HG03439 (cell line): ENCODE data around the gene SEC11C.
A peak's percentile ranks its signal among the peaks of the same experiment; 100 is the strongest.
"Not testable (repeated sequence)": the region's sequence is repeated elsewhere in the genome, so short reads cannot be mapped to it uniquely, and the experiment has no call there.

Experiments
- ATAC-seq: cut with Tn5 transposase; IDR thresholded peaks from one replicate; pipeline ENCODE4 v1.9.1; 2021; ENCODE audit warnings: mild to moderate bottlenecking, moderate library complexity; ENCODE audit not compliant: unreplicated experiment

SEC11C gene

DNA sequence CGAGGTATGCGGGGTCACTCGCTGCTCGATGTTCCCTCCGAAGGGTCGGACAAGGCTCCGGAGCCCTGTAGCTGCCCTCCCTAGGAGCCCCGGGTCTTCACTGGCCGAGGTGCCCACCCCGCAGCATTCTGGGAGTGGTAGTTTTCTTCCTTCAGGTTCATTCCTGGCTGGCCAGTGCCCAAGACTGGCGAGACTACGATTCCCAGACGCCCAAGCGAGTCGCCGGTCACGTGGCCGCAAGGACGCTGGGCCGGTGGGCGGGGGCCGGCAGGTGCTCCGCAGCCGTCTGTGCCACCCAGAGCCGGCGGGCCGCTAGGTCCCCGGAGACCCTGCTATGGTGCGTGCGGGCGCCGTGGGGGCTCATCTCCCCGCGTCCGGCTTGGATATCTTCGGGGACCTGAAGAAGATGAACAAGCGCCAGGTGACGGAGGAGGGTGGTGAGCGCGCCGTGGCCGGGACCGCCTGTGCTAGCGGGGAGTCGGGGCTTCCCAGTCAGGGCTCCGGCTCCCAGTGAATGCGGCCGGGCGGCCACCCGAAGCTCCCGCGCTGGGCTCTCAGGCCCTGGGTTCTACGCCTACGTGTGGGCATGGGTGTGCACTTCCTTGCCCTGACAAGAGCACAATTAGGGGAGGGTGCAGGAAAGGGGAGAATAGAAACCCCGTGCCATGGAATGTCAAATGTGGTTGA, at the start of gene SEC11C:
TSS of gene SEC11C (plus strand) at position 270 of the 687 bp plus-strand sequence. CDS start at position 335, 65 bp downstream.
- ATAC-seq = peak; percentile 80

DNA sequence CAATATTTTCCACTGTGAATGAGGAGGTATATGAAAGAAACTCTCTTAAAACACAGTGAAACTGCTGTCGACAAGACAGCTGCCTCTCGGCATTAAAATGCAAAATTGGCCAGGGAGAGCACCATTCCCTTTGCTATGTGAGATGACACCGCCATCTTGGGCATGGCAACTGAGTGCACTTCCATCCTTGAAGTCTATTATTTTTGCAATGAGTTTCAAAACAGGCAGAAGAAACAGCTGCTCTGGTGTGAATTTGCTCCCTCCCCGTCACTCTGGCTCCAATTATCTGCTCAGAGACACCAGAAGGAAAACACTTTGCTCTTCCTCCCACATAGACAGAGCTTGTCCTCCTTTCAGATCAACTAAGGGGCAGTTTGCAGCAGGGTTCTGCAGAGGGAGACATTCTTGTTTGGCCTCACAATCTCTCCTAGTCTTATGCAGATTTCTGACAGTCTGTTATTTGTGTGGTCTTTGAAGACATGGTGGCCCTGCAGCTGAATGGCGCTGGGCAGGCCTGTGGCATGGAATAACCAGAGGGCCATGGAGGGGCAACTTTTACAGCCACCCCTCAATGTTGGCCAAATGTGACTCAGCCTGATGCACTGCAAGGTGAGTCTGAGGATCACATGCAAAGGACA, 48.6 kb upstream of the SEC11C start:
- ATAC-seq = no peak

DNA sequence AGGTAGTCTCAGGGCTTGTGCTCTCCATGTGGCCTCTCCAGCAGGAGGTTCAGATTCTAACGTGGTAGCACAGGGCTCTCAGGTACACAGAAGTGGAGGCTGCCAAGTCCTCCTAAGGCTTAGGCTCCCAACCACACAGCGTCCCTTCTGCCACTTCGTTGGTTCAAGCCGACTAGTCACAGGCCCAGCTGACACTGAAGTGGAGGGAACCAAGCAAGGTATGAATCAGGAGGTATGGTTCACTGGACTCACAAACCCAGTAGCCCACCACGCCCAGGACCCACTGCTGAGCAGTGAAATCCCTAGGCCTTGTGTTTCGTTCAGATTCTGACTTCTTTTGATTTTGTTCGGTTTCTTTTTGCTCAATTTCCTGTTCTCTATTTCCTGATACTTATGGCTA, 46.0 kb upstream of the SEC11C start:
- no peak for ATAC-seq

DNA sequence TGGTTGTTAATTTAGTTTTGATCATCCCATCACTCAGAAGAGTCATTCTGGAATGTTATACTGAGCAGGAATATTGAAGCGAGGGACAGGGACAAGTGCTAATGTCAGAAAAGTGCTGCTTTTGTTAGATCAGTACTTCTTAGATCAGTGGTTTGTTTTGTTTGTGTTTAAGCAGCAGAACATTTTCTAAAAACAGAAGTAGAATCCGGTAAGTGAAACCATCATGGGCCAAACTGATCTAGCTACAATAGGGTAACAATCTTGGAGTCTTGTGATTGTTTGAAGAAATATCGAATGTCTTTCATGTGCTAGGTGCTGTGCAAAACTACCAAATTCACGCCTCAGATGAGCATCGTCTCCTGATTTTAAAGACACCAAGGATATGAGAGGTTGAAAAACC, 45.1 kb upstream of the SEC11C start:
- no peak for ATAC-seq

DNA sequence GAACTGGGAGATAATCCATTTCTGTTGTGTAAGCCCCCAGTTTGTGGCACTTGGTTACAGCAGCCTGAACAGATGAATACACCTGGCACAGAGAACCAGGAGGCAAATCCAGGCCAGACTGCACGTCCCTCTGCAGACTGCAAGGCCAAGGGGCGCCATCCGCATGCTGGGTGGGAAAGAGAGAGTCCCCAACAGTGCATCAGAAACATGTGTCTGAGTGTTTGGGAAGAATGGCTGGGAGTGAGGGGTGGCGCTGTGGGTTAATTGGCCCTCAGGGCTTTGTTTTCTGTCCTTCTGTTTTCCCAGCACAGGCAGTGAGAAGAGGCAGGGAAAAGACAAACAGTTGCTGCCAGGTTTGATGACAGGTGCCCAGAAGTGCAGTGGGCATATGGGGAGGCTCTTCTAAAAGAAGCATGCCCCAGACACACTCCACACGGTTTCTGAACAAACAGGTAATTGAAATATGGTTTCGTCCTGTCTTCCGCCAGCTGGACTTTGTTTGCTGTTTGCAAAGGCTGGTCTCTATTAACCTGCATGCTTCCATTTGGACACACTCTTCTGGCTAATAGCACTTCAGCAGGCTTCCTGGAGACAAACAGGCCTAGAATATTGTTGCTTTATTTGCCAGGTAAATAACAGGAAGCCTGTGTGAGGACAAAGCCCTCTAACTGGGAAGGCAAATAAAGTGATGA, 43.4 kb upstream of the SEC11C start:
- no peak for ATAC-seq

DNA sequence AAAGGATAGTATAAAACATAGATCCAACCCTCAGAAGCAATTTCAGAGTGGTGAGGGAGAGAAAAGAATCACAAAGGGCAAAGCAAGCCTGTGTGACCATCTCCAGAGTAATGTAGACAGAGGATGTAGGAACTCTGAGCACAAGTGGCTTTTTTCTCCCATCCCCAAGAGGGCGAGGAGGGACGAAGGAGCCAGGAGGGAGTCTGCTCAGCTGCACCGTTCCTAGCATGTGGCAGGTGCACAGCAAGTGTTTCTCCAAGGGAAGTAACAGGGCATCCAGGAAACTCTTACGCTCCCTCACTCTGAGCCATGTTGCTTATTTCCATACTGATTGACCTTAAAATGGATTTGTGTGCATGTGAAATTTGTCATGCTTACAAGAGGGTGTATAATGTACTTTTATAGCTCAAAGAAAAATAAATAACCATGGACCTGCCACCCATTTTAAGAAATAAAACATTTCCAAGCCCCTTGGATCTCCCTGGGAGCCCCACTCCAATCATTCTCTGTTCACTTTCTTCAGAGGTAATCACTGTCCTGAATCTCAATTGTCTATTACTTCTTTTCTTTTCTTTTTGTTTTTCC, 37.8 kb upstream of the SEC11C start:
- ATAC-seq = no peak

DNA sequence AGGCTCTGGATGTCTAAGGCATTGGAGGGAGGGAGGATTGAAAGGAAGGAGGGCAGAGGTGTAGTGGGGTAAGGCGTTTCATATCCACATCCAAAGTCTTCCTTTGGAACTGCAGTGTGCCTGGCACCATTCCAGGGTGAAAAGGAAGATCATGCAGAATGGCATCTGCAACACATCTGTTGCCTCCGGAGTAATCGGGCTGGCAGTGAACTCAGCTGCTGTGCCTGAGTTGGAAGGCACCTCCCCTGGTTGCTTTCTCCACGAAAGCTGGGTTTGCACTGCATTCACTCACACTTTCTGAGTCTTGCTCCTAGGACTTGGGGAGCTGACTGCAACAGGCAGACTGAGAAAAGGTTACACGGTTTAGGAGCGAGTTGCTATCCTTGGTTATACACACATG, 30.3 kb upstream of the SEC11C start:
- no peak for ATAC-seq

DNA sequence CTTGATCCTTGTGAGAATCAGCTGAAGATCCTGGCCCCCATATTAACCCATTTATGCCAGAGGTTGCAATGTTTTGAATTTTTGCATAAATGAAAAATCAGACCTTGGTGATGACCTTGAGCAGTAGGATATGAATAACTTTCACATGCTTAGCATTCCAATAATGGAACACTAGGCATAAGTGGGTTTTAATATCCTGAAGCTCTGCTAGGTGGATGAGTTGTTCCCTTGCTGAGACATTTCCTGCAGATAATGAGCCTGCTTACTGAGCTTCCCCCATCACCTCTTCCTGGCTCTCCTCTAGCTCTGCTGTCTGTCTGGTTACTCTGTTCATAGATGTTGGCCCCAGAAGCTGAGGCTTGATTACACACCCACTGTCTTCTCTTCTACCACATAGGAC, 25.5 kb upstream of the SEC11C start:
- ATAC-seq = no peak

DNA sequence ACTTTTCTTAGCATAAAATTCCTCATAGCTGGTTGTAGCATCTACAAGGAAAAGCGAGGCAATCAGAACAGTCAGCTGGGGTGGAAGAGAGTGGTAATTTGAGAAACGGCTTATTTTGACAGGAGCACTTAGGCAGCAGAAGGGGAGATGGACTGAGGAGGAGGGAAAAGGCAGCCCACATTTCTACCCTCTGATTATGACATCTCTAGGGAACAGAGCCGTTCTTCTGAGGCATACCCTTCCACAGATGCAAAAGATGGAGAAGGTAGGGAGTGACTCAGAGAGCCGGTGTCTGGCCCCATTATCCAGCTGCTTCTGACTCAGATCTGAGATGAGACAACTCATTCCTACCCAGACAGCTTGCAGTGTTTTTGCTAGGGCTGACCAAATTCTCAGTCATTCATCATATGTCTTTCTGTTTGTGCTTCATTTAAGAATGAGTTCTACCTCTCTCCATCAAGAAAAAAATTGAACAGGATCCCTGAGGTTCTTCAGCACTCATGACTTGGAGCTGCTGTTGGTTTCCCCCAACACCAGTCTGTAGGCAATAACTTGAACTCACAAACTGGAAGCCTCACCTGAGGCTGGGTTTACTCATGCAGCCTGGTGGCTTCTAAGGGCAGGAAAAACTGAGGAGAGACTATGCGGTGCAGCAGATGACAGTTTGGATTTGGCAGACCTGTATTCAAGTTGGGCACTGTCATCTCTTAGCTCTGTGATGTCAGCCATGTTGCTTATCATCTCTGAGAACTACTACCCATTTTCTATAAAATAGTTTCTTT, 15.9 kb upstream of the SEC11C start:
- peak; percentile 66 for ATAC-seq

DNA sequence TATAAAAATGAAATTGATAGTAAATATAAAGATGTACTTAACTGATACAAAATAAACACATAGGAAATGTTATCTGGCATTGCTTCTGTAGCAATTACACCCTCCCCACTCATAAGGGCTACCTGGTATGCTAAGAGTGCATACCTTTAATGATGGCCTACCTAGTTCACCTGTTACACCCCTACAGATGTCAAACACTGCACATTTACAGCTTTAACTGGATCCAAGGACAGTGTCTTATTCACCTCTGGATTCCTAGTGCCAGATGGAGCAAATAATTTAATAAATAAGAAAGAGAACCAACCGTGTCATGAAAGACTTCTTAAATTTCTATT, 15.3 kb upstream of the SEC11C start:
- ATAC-seq = no peak

DNA sequence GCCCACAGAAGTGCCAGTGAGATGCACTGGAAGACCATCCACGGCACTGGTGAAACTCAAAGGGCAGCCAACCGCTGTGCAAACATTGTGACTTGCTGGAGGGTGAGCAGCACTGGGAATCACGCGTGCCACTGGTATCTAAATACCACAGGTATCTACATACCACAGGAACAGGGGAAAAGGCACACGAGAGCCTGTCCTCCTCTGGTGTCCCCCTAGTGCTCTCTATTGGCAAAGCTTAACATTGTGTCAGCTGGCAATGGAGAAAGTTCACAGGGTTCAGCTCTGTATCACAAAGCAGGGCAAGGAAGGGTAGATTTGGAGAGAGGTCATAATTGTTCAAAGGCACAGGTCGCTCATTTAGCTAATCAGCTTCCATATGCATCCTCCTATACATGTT, 12.6 kb upstream of the SEC11C start:
- no peak for ATAC-seq

DNA sequence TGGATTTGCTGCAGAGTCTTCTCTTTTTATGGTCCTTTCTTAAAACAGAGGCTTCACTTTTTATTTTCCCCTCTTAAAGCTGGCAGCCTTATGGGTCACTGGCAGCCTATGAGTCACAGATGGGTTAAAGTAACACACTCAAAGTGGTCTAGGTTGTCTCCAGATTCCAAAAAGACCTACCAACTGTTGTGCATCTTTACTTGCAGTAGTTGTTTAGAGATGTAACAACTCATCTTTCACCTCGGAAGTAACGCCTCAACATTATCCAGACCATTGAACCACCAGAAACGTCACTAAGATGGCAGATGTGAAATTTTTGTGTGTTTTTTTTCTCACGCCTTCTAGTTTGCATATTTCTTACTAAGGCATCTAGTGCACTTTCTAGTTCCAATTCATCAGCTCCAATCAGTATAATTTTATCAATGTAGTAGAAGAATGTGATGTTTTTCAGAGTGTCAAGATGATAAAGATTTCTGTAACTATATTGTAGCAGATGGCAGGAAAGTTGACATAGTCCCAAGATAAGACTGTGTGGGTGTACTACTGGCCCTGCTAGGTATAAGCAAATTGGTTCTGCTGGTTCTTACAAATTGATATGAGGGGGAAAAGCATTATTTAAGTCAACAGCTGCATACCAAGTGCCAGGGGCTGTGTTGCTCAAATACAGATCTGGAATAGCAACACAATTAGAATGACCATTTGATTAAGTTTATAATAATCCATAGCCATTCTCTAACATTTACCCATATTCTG, 9.6 kb upstream of the SEC11C start:
- no peak for ATAC-seq

DNA sequence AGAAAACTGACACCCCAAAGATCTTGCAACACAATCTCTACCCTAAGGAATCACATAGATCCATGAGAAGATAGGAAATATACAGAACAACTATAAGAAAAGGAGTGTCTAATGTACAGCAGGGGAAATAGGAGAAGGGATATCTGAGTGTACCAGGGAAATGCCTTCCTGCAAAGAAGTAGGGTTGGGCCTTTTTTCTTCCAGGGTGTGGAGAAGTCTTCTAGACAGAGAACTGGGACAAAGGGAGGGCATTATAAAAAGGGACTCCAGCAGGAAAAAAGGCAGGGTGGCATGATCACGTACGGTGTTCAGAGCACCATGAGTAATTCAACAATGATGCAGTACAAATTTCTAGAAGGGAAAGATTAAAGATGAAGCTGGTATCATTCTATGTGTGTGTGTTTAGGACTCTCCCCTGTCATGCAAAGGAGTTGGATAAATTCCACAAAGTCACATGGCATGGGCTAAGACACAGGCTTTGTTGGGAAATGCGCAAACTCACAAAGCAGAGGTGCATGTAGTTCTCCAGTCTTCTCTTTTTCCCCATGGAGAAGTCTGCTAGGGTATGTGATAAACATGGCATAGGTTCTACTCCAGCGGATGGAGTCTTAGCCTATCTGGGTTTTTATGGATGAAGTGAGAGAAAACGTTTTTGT, 6.7 kb upstream of the SEC11C start:
- ATAC-seq = no peak

DNA sequence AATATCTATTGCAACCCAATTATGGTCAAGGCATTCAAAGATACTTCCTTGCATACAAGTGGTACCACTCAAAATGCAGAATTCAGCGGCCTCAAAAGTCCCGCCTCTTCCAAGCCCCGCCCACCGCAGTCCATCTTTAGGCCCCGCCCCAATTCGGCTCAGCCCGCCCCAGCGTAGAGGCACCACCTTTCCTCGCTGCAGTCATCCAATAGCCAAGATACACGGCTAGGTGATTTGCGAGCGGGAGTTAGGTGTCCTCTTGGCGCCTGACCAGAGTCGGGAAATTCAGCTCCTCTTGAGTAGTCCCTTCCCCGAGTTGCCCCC, 431 bp upstream of the SEC11C start:
- peak; percentile 73 for ATAC-seq

DNA sequence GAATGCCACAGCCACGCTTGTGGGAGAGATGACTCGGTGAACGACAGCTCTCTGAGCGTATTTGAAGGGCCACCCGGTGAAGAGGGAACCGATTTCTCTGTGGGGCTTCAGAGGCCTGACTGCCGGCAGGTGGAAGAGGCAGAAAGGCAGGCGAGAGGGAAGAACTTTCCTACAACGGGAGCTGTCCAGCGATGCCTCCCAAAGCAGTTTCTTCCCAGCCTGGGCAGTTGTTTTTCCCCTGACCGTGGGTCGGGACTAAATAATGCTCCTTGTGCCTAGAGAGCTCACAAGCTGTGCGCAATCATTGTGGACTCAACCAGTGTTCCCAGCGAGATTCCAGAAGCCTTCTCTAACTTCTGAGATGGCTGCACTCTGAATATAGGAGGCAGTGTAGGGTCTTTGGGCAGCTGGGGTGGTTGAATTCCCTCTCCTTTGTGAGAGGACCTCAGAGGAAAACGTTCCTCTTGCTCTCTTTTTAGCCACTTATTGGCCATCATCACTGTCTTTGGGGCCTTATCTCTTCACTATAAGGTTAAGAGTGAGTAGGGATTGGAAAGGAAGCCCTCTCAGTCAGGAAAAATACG, 710 bp downstream of the SEC11C start:
- no peak for ATAC-seq

DNA sequence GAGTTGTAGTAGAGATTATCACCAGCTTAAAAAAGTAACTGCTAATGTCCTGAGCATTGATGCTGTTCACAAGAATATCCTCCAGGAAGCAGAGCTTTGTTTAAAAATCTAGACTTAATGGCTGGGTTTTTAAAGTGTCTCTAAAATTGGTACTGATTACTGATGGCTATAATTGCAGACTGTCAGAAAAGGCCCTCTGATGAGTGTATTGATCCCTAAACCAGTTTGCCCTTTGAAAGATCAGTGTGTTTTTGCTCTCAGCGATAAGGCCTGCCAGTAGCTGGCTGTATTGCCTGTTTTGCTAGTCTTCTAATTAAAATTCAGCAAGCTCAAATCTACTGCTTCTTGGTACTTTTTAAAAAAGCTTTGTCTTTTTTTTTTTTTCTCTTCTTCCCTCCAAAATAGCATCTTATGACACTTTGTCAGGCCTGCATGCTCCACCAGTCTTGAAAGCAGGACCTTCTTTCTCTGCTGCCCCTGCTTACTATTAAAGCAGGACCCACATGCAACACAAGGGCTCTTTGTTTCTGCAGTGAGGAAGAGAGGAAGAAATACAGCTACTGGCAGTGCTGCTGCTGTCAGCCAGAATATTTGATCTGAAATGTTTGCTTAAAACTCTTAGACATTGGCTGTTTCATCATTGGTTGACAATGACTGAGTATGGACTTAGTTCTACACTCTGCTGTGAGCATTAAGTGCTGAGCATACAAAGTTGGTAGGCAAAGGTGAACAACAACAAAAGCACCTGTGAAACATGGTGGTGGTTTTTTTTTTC, 1.8 kb downstream of the SEC11C start:
- ATAC-seq = no peak

DNA sequence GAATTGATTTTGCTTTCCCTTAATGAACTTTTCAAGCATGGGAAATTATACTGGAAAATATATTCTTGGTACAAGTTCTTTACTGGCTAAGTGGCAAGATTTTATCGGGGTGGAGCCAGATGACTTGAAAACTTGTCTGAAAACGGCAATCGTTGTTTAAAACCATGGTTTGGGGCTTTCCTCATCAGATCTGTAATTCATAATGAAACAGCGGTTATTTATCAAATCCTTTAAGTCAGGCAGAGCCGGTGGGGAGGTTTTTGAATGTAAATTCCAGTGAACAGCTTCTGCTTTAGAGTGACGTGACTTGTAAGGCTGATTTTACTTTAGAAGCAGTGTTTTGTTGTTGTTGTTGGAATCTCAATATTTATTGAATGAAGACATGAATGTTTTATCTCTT, 2.6 kb downstream of the SEC11C start:
- no peak for ATAC-seq

DNA sequence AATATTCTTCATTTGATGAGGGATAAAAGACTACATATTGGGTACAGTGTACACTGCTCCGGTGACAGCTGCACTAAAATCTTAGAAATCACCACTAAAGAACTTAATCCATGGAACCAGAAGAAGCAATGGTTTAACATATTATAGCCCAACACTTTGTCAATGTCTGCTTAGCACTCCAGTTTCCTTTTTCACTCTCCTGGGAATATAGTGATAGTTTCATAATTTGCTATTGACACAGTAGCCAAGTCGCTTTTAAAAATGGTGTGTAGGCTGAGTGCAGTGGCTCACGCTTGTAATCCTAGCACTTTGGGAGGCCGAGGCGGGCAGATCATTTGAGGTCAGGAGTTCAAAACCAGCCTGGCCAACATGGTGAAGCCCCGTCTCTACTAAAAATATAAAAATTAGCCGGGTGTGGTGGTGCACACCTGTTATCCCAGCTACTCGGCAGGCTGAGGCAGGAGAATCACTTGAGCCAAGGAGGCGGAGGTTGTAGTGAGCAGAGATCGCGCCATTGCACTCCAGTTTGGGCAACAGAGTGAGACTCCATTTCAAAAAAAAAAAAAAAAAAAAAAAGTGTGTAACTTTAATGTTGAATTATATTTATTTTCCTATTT, 3.2 kb downstream of the SEC11C start:
- ATAC-seq = not testable (repeated sequence)

DNA sequence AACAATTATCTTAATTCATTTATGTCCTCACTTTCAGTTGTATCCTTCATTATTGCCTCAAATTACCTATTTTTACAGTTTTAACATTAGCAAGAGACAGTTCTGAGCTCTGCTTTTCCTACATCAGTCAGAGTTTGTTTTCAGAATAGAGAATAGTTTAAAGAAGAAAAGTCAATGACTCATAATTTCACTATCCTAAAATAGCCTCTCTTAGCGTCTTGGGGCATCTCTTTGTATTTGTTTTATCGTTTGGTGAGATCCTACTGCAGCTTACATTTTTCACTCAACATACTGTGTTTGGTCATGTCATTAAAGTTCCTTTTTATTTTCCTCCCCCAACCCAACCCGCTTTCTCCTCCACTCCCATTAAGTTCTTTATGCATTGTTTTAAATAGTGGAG, 3.8 kb downstream of the SEC11C start:
- no peak for ATAC-seq
